Right kidney (tissue), 1 donor: ENCODE measurements around the gene PIK3CB.
"Not testable (repeated sequence)": the region's sequence is repeated elsewhere in the genome, so short reads cannot be mapped to it uniquely, and the experiment has no call there.

Experiments used
- DNase-seq: peaks from one replicate; pipeline ENCODE4 v3.0.0-alpha.2; 2016

The PIK3CB gene

GRCh38 chr3:138848696-138849095 is 14.0 kb upstream of the PIK3CB start:
- no peak for DNase-seq

GRCh38 chr3:138846824-138847223 is 12.1 kb upstream of the PIK3CB start:
- DNase-seq, result not testable (repeated sequence)

GRCh38 chr3:138846262-138846791 is 11.6 kb upstream of the PIK3CB start:
- DNase-seq, result no peak

- DNase-seq, result peak; percentile 41
These were observed 11.0 kb upstream of the PIK3CB start for GRCh38 chr3:138845771-138846173.

GRCh38 chr3:138845181-138845601 is 10.5 kb upstream of the PIK3CB start:
- DNase-seq, result peak; percentile 65

GRCh38 chr3:138842483-138843188 is 7.9 kb upstream of the PIK3CB start:
- no peak for DNase-seq

- DNase-seq, result not testable (repeated sequence)
These were observed 3.7 kb upstream of the PIK3CB start for GRCh38 chr3:138838385-138838784.

- not testable (repeated sequence) for DNase-seq
These were observed 1.1 kb upstream of the PIK3CB start for GRCh38 chr3:138835846-138836245.

GRCh38 chr3:138835397-138835757 is 649 bp upstream of the PIK3CB start:
- peak; percentile 26 for DNase-seq

- DNase-seq, result peak; percentile 87
These were observed 681 bp downstream of the PIK3CB start for GRCh38 chr3:138833899-138834595.

GRCh38 chr3:138832473-138833057 is 2.2 kb downstream of the PIK3CB start:
- DNase-seq, result not testable (repeated sequence)

GRCh38 chr3:138829886-138830510 is 4.7 kb downstream of the PIK3CB start:
- DNase-seq, result no peak

- DNase-seq, result no peak
These were observed 5.6 kb downstream of the PIK3CB start for GRCh38 chr3:138829097-138829496.

GRCh38 chr3:138827222-138827621 is 7.5 kb downstream of the PIK3CB start:
- DNase-seq, result no peak

- no peak for DNase-seq
These were observed 9.4 kb downstream of the PIK3CB start for GRCh38 chr3:138825336-138825735.

- peak; percentile 28 for DNase-seq
These were observed 10.6 kb downstream of the PIK3CB start for GRCh38 chr3:138824114-138824506.

GRCh38 chr3:138820379-138820778 is 14.3 kb downstream of the PIK3CB start:
- not testable (repeated sequence) for DNase-seq

- no peak for DNase-seq
These were observed 16.4 kb downstream of the PIK3CB start for GRCh38 chr3:138818185-138818860.

- DNase-seq, result no peak
These were observed 17.0 kb downstream of the PIK3CB start for GRCh38 chr3:138817695-138818094.

- DNase-seq, result no peak
These were observed 21.9 kb downstream of the PIK3CB start for GRCh38 chr3:138812806-138813205.

- no peak for DNase-seq
These were observed 25.1 kb downstream of the PIK3CB start for GRCh38 chr3:138809500-138810256.
